ENCODE measurements around the gene PTPRE. TPM values are rescaled to one million over a fixed set of nuclear protein-coding genes. Genes with fewer than 3 reads are reported as not detected.

PTPRE gene
- total RNA-seq, 1 experiment from 2014 or later, result 0.70 TPM

DNA sequence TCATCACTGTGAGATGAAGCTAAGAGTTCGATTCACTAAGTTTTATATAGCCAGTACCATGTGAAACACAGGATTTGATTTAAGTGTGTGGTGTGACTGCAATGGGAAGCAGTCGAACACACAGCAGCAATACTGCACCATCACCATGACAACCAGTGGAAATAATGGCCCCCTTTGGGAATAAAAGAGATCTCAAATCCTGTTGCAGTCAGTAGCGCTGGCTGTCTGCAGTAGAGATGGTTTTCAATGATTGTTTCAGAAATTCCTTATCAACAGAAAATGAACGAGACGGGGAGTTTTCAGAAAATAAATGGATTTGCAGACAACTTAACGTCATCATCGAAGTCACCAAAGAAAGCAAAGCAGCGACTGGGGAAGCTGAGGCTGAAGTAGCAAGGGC, 91.0 kb downstream of the PTPRE start:
- no peak overlapping the region for H2AFZ ChIP-seq (ENCODE audit: low read length)
- no peaks in the 10 kb centered on the region for H3K79me1 ChIP-seq (ENCODE audit: insufficient read depth, low read depth, low read length, poor library complexity, severe bottlenecking)
- H2BK20ac ChIP-seq (ENCODE audit: low read depth, low read length, poor library complexity, severe bottlenecking), result no peak overlapping the region
- H3K23ac ChIP-seq (ENCODE audit: insufficient read length, low read depth, low read length), result no peak overlapping the region
- no peak overlapping the region for H3K27ac ChIP-seq (ENCODE audit: insufficient read length, low read depth, low read length)
- no peaks in the 10 kb centered on the region for H3K4me1 ChIP-seq (ENCODE audit: insufficient read depth, low read length)
- no peak overlapping the region for H3T11ph ChIP-seq (ENCODE audit: low read length)
- no peaks in the 10 kb centered on the region for H3K27me3 ChIP-seq (ENCODE audit: insufficient read depth, low read length)
- no peak overlapping the region for H3K14ac ChIP-seq (ENCODE audit: insufficient read depth, low read length)
- DNase-seq, result no peak
- no peak overlapping the region for H3K56ac ChIP-seq (ENCODE audit: insufficient read length, low read depth, low read length)
- H2BK12ac ChIP-seq (ENCODE audit: insufficient read length, low read depth, low read length), result no peak overlapping the region
- no peaks in the 10 kb centered on the region for H3K79me2 ChIP-seq (ENCODE audit: insufficient read depth, low read length)
- Mint-ChIP-seq H3K4me3 (no peak overlapping the region), H3K27ac (no peak overlapping the region), H3K9me3 (no peaks in the 10 kb centered on the region), H3K4me1 (peaks cover 5 to 13% of the 10 kb centered on the region in 2 experiments; a peak in 3 of 4 replicates), H3K36me3 (ENCODE audit: insufficient read depth in 1 of 3, low read depth in 3 of 3) (no peaks in the 10 kb centered on the region), H3K27me3 (ENCODE audit: low read depth) (peaks cover 7% of the 10 kb centered on the region; the same call in 1 of the 2 replicates)
- no peaks in the 10 kb centered on the region for H3K23me2 ChIP-seq (ENCODE audit: insufficient read length, low read depth, low read length, poor library complexity, severe bottlenecking)
- TF ChIP-seq, protein P1, sequence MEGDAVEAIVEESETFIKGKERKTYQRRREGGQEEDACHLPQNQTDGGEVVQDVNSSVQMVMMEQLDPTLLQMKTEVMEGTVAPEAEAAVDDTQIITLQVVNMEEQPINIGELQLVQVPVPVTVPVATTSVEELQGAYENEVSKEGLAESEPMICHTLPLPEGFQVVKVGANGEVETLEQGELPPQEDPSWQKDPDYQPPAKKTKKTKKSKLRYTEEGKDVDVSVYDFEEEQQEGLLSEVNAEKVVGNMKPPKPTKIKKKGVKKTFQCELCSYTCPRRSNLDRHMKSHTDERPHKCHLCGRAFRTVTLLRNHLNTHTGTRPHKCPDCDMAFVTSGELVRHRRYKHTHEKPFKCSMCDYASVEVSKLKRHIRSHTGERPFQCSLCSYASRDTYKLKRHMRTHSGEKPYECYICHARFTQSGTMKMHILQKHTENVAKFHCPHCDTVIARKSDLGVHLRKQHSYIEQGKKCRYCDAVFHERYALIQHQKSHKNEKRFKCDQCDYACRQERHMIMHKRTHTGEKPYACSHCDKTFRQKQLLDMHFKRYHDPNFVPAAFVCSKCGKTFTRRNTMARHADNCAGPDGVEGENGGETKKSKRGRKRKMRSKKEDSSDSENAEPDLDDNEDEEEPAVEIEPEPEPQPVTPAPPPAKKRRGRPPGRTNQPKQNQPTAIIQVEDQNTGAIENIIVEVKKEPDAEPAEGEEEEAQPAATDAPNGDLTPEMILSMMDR (conservative IDR thresholded peaks at IDR 0.05), result no peak
- H3K18ac ChIP-seq (ENCODE audit: insufficient read length, low read depth, low read length), result no peak overlapping the region
- no peaks in the 10 kb centered on the region for H4K20me1 ChIP-seq (ENCODE audit: control insufficient read depth, insufficient read depth, insufficient read length)
- H2BK15ac ChIP-seq (ENCODE audit: low read depth, low read length), result no peak overlapping the region
- H3K9me3 ChIP-seq (ENCODE audit: control insufficient read depth, low read depth, low read length), result no peaks in the 10 kb centered on the region
- no peak overlapping the region for H4K8ac ChIP-seq (replicated peaks; ENCODE audit: insufficient read length, low read depth, low read length)
- H2AK5ac ChIP-seq (ENCODE audit: insufficient read length, low read length), result no peak overlapping the region
- no peak overlapping the region for H2BK5ac ChIP-seq (ENCODE audit: insufficient read length, low read length)
- H4K91ac ChIP-seq (ENCODE audit: insufficient read length, low read depth, low read length), result no peak overlapping the region
- H2BK120ac ChIP-seq (ENCODE audit: low read depth, low read length, poor library complexity, severe bottlenecking), result no peak overlapping the region
- H4K5ac ChIP-seq (ENCODE audit: insufficient read length, low read depth, low read length), result no peak overlapping the region
- no CpG with 5 or more reads among the region's 8 CpGs for WGBS (ENCODE audit: extremely low coverage, insufficient read length, low lambda C conversion rate)
- no peak overlapping the region for H3K4me2 ChIP-seq (ENCODE audit: insufficient read depth, insufficient read length, low read length)
- no peak overlapping the region for H3K4ac ChIP-seq (ENCODE audit: low read depth, low read length)
- H3K9ac ChIP-seq (ENCODE audit: extremely low read depth, insufficient read length, low read length), result no peak overlapping the region

All from H9 (cell line).